WI38 (cell line): Measurements from ENCODE around the gene VPS50.

ENCODE experiments used
- H3K4me3 ChIP-seq: 2 replicates; pipeline ENCODE4 v1.5.1; 2011; ENCODE audit warnings: low read depth, mild to moderate bottlenecking, control low read depth, low read length
- CTCF ChIP-seq: IDR thresholded peaks from 2 replicates; pipeline ENCODE4 v1.5.1; 2012; ENCODE audit warnings: low read depth, mild to moderate bottlenecking, control low read depth, low read length

Gene VPS50

GRCh38 chr7:93375603-93376002 lies 143.4 kb downstream of the VPS50 start:
- TF ChIP-seq CTCF, result no peak

DNA sequence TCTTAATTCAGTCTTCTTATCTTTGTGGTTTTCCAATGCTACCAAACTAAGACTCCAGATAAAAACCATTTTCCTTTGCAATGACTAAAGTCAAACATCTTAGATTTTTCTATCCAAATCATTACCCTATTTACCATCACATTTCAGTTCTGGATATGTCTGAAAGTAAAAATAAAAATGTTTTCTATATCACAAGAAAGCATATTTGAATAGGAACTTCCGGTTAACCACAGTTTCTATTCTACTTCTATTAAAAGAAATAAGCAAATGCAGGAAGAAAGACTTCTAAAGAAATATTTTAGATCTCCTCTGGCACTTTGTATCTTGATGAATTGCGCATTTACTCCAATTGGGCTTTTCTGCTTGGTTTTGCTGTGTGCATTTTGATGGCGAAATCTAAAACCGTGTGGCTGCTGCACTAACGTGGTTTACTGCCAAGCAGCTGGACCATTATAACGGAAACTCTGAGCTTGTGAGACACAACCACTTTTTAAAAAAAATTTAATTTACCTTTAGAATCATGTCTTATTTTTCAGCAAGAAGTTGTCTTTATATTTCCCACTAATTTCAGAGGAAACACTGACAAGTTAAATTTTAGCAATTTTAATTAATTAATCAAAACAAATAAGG lies 146.1 kb downstream of the VPS50 start:
- no peak for TF ChIP-seq CTCF
- no peak overlapping the region for H3K4me3 ChIP-seq

More at GRCh38 chr7:93375603-93376002, 143.4 kb downstream of the VPS50 start:
- H3K4me3 ChIP-seq, result no peak overlapping the region

- H3K4me3 ChIP-seq, result no peak overlapping the region
- TF ChIP-seq CTCF, result no peak
Measured at GRCh38 chr7:93382362-93382761, 150.2 kb downstream of the VPS50 start.

- H3K4me3 ChIP-seq, result no peak overlapping the region
- no peak for TF ChIP-seq CTCF
Measured at GRCh38 chr7:93390660-93391059, 158.5 kb downstream of the VPS50 start.

DNA sequence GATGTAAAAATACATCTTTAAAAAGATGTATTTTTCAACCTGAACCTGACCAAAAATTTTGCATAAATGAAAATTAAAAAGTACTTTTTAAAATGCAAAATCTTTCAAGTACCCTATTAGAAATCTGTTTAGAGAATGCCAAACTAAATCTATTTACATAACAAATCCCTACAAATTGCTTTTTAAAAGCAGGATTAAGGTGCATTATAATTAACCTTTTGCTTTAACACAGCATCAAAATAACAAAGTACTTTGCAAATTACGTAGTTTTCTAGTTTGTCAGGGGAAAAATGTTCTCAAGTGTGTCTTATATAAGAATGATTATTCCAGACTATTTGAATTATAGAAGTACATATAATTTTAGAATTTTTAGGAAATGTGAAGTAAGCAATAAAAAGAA lies 160.8 kb downstream of the VPS50 start:
- no peak overlapping the region for H3K4me3 ChIP-seq
- TF ChIP-seq CTCF, result no peak

DNA sequence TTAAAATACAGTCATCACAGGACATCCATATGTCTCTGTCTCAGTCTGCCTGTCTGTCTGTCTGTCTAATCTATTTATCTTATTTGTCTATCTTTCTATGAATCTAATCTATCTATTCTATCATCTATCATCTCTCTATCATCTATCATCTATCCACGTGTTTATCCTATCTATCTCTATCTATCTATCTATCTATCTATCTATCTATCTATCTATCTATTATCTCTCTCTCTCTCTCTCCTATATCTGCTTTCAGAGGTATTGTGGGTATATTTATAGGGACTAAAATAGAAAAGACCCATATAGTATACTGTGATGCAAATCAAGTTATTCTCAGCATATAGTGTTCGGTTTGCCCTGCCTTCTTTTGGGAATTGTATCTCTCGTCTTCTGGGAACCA lies 167.5 kb downstream of the VPS50 start:
- no peak for TF ChIP-seq CTCF
- H3K4me3 ChIP-seq, result no peak overlapping the region

- H3K4me3 ChIP-seq, result no peak overlapping the region
- no peak for TF ChIP-seq CTCF
Measured at GRCh38 chr7:93402944-93403343, 170.8 kb downstream of the VPS50 start.
